Measurements from ENCODE around the gene TEX48. TPM values are rescaled to one million over a fixed set of nuclear protein-coding genes. Genes with fewer than 3 reads are reported as not detected.

TEX48 gene
- total RNA-seq, 4 donors from 2014 or later = not detected

- in situ Hi-C loops (cut with MboI; ENCODE audit: low pct_ligation_motif_present in 1 of 4, low pct_unique_long_range_greater_than_20kb in 1 of 4, low sequenced_read_pairs in 3 of 4) = no loop called here
- H3K36me3 ChIP-seq = peaks cover 0 to 17% (median 2%) of the 10 kb centered on the region in 4 donors
- no peaks in the 10 kb centered on the region for H3K9me3 ChIP-seq
- peaks cover 0 to 3% (median 0%) of the 10 kb centered on the region in 4 donors for H3K4me1 ChIP-seq
- no peak for DNase-seq
- no peak overlapping the region for H3K27ac ChIP-seq
- no peak overlapping the region for H3K4me3 ChIP-seq
- TF ChIP-seq EP300 (IDR thresholded peaks at IDR 0.05; ENCODE audit: low read depth) = no peak
- no peak for TF ChIP-seq POLR2A (IDR thresholded peaks at IDR 0.05)
- TF ChIP-seq POLR2AphosphoS5 (IDR thresholded peaks at IDR 0.05) = no peak
- TF ChIP-seq CTCF (IDR thresholded peaks at IDR 0.05) = no peak
- WGBS, 2 donors (ENCODE audit: low coverage in 1 of 2) = 88 to 98% methylated on average over 2 of the region's 2 CpGs
- intact Hi-C loops (cut with DNase I; ENCODE audit: low total_unique reads) = no loop called here
- H3K27me3 ChIP-seq = no peaks in the 10 kb centered on the region
These were observed 57.3 kb downstream of the TEX48 start for GRCh38 chr9:114624677-114625076.

GRCh38 chr9:114621975-114622609, 59.9 kb downstream of the TEX48 start:
- in situ Hi-C loops (cut with MboI; ENCODE audit: low pct_ligation_motif_present in 1 of 4, low pct_unique_long_range_greater_than_20kb in 1 of 4, low sequenced_read_pairs in 3 of 4) (no loop called here), intact Hi-C loops (cut with DNase I; ENCODE audit: low total_unique reads) (no loop called here)
- no peak for DNase-seq
- peaks cover 0 to 9% (median 1%) of the 10 kb centered on the region in 4 donors for H3K4me1 ChIP-seq
- H3K36me3 ChIP-seq = peaks cover 0 to 9% (median 0%) of the 10 kb centered on the region in 4 donors
- WGBS, 2 donors (ENCODE audit: low coverage in 1 of 2) = 88% methylated on average over 2 of the region's 2 CpGs; no CpG with 5 or more reads in 1 of the 2 donors
- TF ChIP-seq POLR2AphosphoS5 (IDR thresholded peaks at IDR 0.05) (peak in 1 of 3 donors; percentile 40), POLR2A (IDR thresholded peaks at IDR 0.05) (no peak)
- no peak overlapping the region for H3K4me3 ChIP-seq
- peak overlapping the region in 1 of 4 donors; percentile 48 for H3K27ac ChIP-seq
- H3K27me3 ChIP-seq = no peaks in the 10 kb centered on the region
- H3K9me3 ChIP-seq = no peaks in the 10 kb centered on the region

GRCh38 chr9:114621561-114621960, 60.4 kb downstream of the TEX48 start:
- in situ Hi-C loops (cut with MboI; ENCODE audit: low pct_ligation_motif_present in 1 of 4, low pct_unique_long_range_greater_than_20kb in 1 of 4, low sequenced_read_pairs in 3 of 4) (no loop called here), intact Hi-C loops (cut with DNase I; ENCODE audit: low total_unique reads) (no loop called here)
- Histone ChIP-seq H3K27ac (peak overlapping the region in 1 of 4 donors; percentile 48), H3K4me3 (no peak overlapping the region), H3K36me3 (peaks cover 0 to 9% (median 0%) of the 10 kb centered on the region in 4 donors), H3K9me3 (no peaks in the 10 kb centered on the region), H3K27me3 (no peaks in the 10 kb centered on the region), H3K4me1 (peaks cover 0 to 14% (median 5%) of the 10 kb centered on the region in 4 donors)
- 88 to 94% methylated on average over 7 of the region's 7 CpGs for WGBS, 2 donors (ENCODE audit: low coverage in 1 of 2)
- no peak for DNase-seq
- no peak for TF ChIP-seq POLR2AphosphoS5 (IDR thresholded peaks at IDR 0.05)
- TF ChIP-seq CTCF (IDR thresholded peaks at IDR 0.05) = no peak
- no peak for TF ChIP-seq POLR2A (IDR thresholded peaks at IDR 0.05)
- no peak for TF ChIP-seq EP300 (IDR thresholded peaks at IDR 0.05; ENCODE audit: low read depth)

GRCh38 chr9:114619191-114619761, 62.7 kb downstream of the TEX48 start:
- Histone ChIP-seq H3K27me3 (no peaks in the 10 kb centered on the region), H3K4me3 (peak overlapping the region in 1 of 4 donors; percentile 16), H3K27ac (peak overlapping the region; percentile 39 to 70 (median 62)), H3K4me1 (peaks cover 0 to 20% (median 6%) of the 10 kb centered on the region in 4 donors), H3K9me3 (no peaks in the 10 kb centered on the region), H3K36me3 (peaks cover 0 to 9% (median 0%) of the 10 kb centered on the region in 4 donors)
- intact Hi-C loops (cut with DNase I; ENCODE audit: low total_unique reads) (no loop called here), in situ Hi-C loops (cut with MboI; ENCODE audit: low pct_ligation_motif_present in 1 of 4, low pct_unique_long_range_greater_than_20kb in 1 of 4, low sequenced_read_pairs in 3 of 4) (no loop called here)
- DNase-seq = no peak
- 59 to 65% methylated on average over 5 to 13 of the region's 13 CpGs for WGBS, 2 donors (ENCODE audit: low coverage in 1 of 2)
- TF ChIP-seq POLR2A (IDR thresholded peaks at IDR 0.05) (no peak), CTCF (IDR thresholded peaks at IDR 0.05) (no peak), POLR2AphosphoS5 (IDR thresholded peaks at IDR 0.05) (no peak), EP300 (IDR thresholded peaks at IDR 0.05; ENCODE audit: low read depth) (no peak)

All from transverse colon (tissue), 4 donors.